ENCODE results near the gene AMPD3. TPM values are rescaled to one million over a fixed set of nuclear protein-coding genes. Genes with fewer than 3 reads are reported as not detected.

AMPD3 gene
- total RNA-seq, 4 donors from 2014 or later = 3.8 to 7.5 (median 5.1) TPM

- Histone ChIP-seq H3K9me3 (no peaks in the 10 kb centered on the region), H3K27ac (replicated peaks in 1 of 4) (no peak overlapping the region), H3K27me3 (no peaks in the 10 kb centered on the region), H3K4me1 (no peaks in the 10 kb centered on the region), H3K4me3 (no peak overlapping the region), H3K36me3 (peaks cover 0 to 37% (median 20%) of the 10 kb centered on the region in 4 donors)
- no peak for DNase-seq (ENCODE audit: extremely low spot score)
- TF ChIP-seq EP300 (IDR thresholded peaks at IDR 0.05) (no peak), CTCF (IDR thresholded peaks at IDR 0.05) (no peak), POLR2A (IDR thresholded peaks at IDR 0.05; ENCODE audit: low read depth) (no peak), POLR2AphosphoS5 (IDR thresholded peaks at IDR 0.05) (no peak)
- intact Hi-C loops (cut with DNase I) = no loop called here
- 92% methylated on average over 3 of the region's 3 CpGs for WGBS
Observed at GRCh38 chr11:10502770-10503169, 47.7 kb downstream of the AMPD3 start.

GRCh38 chr11:10503221-10503620, 48.2 kb downstream of the AMPD3 start:
- no peak for DNase-seq (ENCODE audit: extremely low spot score)
- H3K27ac ChIP-seq (replicated peaks in 1 of 4) = no peak overlapping the region

GRCh38 chr11:10503777-10504480, 48.9 kb downstream of the AMPD3 start:
- intact Hi-C loops (cut with DNase I) = no loop called here
- peaks cover 0 to 37% (median 16%) of the 10 kb centered on the region in 4 donors for H3K36me3 ChIP-seq
- no peaks in the 10 kb centered on the region for H3K4me1 ChIP-seq
- H3K27ac ChIP-seq (replicated peaks in 1 of 4) = no peak overlapping the region
- H3K9me3 ChIP-seq = no peaks in the 10 kb centered on the region
- no peak overlapping the region for H3K4me3 ChIP-seq
- WGBS = 74% methylated on average over 5 of the region's 5 CpGs
- no peak for DNase-seq (ENCODE audit: extremely low spot score)
- no peaks in the 10 kb centered on the region for H3K27me3 ChIP-seq
- TF ChIP-seq CTCF (IDR thresholded peaks at IDR 0.05) (no peak), POLR2AphosphoS5 (IDR thresholded peaks at IDR 0.05) (no peak), EP300 (IDR thresholded peaks at IDR 0.05) (no peak), POLR2A (IDR thresholded peaks at IDR 0.05; ENCODE audit: low read depth) (no peak)

More at GRCh38 chr11:10503221-10503620, 48.2 kb downstream of the AMPD3 start:
- Histone ChIP-seq H3K27me3 (no peaks in the 10 kb centered on the region), H3K9me3 (no peaks in the 10 kb centered on the region), H3K4me1 (no peaks in the 10 kb centered on the region), H3K36me3 (peaks cover 0 to 37% (median 18%) of the 10 kb centered on the region in 4 donors), H3K4me3 (no peak overlapping the region)
- 67% methylated on average over 2 of the region's 2 CpGs for WGBS
- TF ChIP-seq POLR2AphosphoS5 (IDR thresholded peaks at IDR 0.05) (no peak), CTCF (IDR thresholded peaks at IDR 0.05) (no peak), POLR2A (IDR thresholded peaks at IDR 0.05; ENCODE audit: low read depth) (no peak), EP300 (IDR thresholded peaks at IDR 0.05) (no peak)
- intact Hi-C loops (cut with DNase I) = no loop called here

GRCh38 chr11:10504490-10504889, 49.4 kb downstream of the AMPD3 start:
- Histone ChIP-seq H3K4me1 (no peaks in the 10 kb centered on the region), H3K27ac (replicated peaks in 1 of 4) (no peak overlapping the region), H3K36me3 (peaks cover 0 to 36% (median 16%) of the 10 kb centered on the region in 4 donors), H3K9me3 (no peaks in the 10 kb centered on the region), H3K27me3 (no peaks in the 10 kb centered on the region), H3K4me3 (no peak overlapping the region)
- peak; percentile 39 for DNase-seq (ENCODE audit: extremely low spot score)
- no peak for TF ChIP-seq POLR2A (IDR thresholded peaks at IDR 0.05; ENCODE audit: low read depth)
- TF ChIP-seq CTCF (IDR thresholded peaks at IDR 0.05) = no peak
- no peak for TF ChIP-seq POLR2AphosphoS5 (IDR thresholded peaks at IDR 0.05)
- no peak for TF ChIP-seq EP300 (IDR thresholded peaks at IDR 0.05)
- WGBS = 93% methylated on average over 10 of the region's 11 CpGs
- intact Hi-C loops (cut with DNase I) = no loop called here
